GM21825 (cell line): ENCODE results near the gene CDKL4.
"Not testable (repeated sequence)": the region's sequence is repeated elsewhere in the genome, so short reads cannot be mapped to it uniquely, and the experiment has no call there.

Experiments used
- ATAC-seq: cut with Tn5 transposase; IDR thresholded peaks from one replicate; pipeline ENCODE4 v1.9.1; 2021; ENCODE audit warnings: mild to moderate bottlenecking, moderate library complexity; ENCODE audit not compliant: unreplicated experiment

The CDKL4 gene

DNA sequence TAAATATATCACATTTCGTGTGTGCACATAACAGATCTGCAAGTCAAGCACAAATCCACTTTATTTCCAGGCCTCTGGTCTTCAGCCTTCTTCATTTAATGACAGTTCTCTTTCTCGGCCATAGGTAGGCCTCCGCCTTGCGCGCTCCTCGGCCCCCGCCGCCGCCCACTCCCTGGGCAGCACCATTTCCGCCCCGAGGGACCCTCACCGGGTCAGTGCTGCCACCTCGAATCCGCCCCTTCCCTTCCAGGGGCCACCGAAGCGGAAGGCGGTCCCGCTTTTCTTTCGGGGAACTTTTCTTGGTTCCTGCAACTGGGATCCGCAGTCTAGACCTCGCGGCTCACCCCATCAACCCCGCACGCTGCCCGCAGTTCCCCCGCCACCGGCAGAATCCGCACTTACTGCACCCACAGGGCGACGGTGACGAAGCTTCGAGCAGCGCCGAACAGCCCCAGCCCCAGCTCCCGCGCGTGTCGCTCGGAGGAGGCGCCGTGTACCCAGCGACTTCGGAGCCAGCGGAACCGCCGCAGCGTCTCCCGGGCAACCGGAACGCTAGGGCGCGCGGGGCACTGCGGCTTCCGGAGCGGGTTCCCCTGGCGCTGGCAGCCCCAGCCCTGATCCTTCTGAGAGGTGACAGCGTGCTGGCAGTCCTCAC, at the start of gene CDKL4:
CDKL4 (minus strand) TSS at position 502 of the 655 bp plus-strand sequence.
- ATAC-seq = no peak

DNA sequence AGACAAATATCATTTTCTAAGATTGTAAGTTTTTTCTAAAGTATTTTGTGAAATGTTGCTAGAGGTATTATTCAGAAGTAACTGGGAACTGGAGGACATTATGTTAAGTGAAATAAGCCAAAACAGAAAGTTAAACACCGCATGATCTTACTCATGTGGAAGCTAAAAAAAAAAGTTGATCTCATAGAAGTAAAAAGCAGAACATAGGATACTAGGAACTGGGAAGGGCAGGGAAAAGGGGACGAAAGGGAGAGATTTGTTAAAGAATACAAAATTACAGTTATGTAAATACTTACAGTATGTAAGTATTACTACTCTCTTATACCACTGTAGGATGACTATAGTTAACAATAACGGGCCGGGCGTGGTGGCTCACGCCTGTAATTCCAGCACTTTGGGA, 46.7 kb upstream of the CDKL4 start:
- no peak for ATAC-seq

DNA sequence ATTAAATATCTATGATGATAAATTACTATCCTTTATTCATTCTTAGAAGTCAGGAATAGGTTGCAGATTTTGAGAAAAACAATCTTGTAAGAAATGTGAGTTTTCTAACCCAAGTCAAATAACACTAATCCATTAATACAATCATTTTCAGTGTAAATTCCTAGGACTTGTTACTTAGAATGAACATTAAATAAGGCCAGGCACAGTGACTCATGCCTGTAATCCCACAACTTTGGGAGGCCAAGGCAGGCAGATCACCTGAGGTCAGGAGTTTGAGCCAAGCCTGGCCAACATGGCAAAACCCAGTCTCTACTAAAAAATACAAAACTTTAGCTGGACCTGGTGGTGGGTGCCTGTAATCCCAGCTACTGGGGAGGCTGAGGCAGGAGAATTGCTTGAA, 45.8 kb upstream of the CDKL4 start:
- ATAC-seq = no peak

DNA sequence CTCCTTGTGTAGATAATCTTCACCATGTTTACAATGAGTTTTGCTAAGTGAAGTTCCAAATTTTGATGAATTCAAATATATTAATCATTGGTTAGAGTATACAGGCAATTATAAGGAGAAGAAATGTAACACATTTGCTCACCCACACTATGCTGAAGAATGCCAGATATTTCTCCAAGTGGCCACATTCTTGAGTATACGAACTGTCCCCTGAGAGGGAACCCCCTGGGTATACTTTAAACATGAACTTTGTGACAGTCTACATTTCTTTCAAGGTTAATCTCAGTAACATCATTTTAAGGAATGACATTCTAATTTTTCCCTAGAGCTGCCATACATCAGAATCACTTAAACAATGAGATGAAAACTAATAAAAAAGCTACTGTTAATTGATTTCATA, 39.8 kb upstream of the CDKL4 start:
- no peak for ATAC-seq

DNA sequence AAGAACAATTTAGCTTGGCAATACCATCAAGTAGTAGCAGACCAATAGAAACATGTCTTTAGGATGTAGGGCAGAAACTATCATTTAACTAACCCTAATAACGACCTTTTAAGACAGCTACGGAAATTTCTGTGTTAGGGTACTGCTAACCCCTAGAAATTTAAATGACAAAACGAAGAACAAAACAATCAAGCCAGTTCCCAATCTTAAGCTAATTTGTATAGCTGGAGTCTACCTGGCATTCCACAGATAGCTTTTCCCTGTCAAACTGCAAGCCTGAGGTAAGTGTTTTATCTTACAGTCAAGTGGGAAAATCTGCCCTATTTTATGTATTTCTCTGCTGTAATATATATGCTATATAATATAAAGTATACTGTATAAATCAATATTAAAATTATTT, 37.6 kb upstream of the CDKL4 start:
- no peak for ATAC-seq

DNA sequence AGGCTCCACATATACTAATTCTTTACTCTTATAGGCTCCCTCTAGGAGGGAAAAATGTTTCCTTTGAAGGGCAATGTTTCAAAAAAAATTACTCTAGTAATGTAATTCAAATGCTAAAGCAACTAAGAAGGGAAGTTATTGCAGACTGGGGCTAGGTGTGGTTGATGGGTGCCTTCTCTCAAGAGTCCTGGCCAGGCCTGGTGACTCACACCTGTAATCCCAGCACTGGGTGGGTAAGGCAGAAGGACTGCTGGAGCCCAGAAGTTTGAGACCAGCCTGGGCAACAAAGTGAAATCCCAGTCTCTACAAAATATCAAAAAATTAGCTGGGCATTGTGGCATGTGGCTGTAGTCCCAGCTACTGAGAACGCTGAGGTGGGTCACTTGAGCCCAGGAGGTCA, 31.2 kb upstream of the CDKL4 start:
- ATAC-seq = no peak

DNA sequence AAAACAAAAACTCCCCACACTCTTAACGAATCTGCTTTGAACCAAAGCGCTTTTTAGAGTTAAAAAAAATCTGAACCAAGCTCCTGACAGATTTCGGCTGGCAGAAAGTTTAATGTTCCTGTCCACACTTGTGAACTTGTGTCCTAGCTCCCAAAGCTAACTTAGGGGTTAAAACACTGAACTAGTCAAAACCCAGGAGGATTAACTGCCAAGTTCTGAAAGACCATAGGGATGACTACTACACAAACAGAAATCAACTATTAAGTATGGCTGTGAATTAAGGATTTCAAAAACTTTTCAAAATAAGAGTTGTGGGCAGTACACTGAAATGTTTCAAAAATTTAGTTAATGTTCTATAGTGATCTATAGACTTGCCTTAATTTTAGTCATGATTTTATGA, 26.2 kb upstream of the CDKL4 start:
- ATAC-seq = no peak

DNA sequence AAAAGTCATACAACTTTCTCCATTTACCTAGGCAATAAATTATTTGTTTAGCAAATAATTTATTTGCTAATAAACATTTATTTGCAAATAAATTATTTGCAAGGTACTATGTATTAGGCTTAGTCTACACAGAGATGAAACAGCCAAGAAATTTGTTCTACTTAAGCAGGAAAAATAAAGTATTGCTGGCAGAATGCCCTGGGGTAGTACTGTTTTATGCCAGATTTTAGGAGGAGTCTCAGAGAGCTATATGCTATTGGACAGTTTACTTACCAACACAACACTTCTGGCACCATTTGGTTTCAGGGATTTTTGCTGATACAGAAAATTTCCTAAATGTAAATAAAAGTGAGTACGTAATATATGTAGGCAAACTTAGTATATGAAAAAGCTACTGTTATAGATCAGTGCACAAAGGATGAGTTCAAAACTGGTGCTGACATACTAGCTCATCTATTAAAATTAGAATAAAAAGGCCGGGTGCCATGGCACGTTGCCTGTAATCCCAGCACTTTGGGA, 23.2 kb upstream of the CDKL4 start:
- no peak for ATAC-seq

DNA sequence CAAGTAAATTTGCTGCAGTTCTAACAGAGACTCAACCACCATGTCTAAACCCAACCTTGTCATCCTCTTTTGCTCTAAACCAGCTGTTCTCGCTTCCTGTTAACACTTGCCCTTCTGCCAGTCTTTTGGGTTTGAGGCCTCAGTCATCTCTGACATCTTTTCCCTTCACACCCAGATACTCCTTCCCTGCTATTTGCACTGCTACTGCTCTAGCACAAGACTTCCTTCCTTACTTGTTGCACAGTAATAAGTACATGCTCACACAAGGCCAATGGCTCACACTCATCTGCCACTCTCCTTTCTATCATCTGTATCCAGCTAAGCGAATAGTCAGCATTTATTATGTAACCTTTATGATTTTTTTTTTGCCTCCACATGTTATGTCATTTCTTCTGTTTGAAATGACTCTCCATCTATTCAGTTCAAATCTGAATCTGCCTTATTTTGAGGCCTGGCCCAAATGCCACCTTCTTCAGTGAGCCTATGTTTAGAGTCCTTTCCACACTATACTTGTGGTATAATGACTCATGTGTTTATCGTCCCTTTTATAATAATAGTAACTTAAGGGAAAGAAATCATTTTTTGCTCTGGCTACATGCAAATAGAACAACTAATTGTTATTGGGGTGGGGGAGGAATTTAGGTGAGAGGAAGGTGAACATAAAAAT, 22.5 kb upstream of the CDKL4 start:
- peak; percentile 76 for ATAC-seq

DNA sequence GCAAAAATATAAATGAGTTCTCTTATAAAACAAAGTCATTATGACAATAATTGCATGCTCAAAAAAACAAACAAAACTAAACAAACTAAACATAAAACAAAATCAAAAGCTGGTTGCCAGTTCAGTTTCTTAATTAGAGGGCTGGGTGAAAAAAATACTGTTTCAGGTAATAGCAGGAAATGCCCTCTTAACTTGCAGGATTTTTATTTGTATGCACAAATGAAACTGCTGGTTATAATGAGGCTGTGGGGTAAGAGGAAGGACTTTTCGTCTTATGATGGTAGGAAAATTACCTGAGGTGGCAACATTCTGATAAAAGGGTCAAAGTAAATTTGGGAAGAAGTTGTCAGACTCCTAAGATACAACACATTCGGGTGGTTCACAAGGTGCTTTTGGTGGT, 21.5 kb upstream of the CDKL4 start:
- ATAC-seq = no peak

DNA sequence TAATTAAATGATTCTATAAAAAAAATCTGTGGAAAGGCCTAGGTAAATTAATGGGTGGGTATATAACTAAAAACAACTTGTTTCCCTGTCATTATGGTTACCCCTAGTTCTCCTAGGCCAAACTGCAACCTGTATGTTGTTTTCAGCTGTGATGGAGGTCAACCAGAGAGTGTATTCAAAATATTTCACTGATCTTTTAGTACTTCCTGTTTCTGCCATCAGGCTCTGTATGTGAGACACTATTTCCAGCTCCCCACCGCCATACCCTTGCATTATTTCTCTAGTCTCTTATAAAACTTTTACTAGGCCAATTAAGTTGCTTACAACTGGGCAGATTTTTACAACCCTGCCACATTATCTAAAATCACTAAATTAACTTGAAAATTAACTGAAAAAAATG, 21.0 kb upstream of the CDKL4 start:
- peak; percentile 59 for ATAC-seq

DNA sequence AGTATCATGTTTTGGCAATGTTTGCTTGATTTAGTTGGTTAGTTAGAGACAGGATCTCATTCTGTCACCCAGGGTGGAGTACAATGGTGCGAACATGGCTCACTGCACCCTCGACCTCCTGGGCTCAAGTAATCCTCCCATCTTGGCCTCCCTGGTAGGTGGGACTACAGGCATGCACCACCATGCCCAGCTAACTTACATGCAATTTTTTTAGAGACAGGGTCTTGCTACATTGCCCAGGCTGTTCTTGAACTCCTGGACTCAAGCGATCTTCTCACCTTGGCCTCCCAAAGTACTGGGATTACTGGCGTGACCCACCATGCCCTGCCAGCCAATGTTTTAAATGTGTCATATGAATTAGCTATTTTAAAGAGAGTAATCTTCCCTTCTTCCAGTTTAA, 16.3 kb upstream of the CDKL4 start:
- ATAC-seq = no peak

DNA sequence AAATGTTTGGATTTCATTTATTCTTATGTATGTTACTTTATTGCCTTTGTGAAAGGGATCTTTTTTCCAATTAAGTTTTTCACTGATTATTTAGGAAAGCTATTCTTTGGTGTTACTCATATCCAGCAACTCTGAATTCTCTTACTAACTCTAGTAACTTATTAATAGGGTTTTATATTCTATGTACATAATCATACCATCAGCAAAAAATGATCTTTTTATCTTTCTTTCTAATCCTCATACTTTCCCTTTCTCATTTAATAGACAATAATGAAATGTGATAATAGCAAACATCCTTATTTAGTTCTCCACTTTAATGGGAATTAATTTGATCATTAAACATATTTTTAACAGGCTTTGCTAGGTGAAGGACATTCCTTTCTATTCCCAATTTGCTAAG, 12.3 kb upstream of the CDKL4 start:
- ATAC-seq = no peak

DNA sequence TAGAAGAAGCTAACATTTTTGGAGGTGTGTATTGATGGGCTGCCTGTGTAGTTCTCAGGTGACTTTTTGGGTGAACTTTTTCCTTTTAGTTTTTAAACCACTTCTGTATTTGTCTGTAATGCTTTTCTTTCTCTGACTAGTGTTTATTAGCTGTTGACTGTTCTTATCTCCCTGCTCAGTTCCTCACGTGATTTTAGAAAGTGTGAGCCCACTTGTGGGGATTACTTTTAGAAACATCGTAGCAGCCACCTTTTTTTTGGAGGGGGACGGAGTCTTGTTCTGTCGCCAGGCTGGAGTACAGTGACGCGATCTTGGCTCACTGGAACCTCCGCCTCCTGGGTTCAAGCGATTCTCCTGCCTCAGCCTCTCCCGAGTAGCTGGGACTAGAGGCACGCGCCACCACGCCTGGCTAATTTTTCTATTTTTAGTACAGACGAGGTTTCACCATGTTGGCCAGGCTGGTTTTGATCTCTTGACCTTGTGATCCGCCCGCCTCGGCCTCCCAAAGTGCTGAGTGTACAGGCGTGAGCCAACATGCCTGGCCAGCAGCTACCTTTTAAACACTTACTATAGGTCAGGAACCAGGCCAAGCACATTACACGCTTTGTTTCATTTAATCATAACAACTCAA, 9.2 kb upstream of the CDKL4 start:
- ATAC-seq = no peak

DNA sequence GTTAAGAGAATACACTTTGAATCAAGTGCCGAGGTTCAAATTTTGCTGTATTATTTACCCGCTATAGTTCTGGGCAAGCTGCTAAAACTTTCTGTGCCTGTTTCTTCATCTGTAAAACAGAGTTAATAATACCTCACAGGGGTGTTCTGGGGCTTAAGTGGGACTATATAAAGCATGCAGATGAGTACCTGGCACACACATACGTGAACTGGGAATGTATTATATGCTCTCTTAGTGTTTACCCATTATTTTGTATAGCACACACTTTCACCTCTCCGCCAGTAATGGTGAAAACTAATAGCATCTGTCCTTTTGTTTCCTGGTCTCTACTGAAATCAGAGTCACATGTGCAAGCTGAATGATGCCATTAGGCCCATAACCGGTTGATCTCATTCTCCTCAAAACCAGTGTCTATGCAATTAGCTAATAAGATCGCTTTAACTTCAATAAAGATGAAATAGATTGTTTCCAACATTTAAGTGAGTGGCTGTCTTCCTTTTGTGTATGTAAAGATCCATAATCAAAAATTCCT, 3.8 kb upstream of the CDKL4 start:
- no peak for ATAC-seq

DNA sequence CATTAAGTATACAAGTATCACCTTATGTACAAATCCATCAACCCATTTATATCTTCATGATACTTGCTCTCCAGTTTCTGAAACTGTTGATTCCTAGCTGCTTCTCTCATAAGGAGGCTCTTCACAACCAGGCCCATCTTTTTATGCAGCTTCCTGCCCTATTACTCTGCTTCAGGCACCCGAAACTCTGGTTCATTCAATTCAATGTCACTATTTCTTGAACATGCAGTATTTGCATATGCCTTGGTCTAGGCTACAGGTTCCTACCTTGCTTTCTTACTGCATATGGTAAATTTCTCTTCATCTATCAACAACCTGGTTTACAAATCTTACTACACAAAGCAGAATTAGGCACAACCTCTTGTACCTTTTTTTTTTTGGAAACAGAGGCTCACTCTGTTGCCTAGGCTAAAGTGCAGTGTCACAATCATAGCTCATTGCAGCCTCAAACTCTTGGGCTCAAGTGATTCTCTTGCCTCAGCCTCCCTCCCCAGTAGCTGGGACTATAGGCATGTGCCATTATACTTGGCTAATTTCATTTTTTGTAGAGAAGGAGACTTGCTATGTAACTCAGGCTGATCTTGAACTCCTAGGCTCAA, 2.7 kb upstream of the CDKL4 start:
- no peak for ATAC-seq

DNA sequence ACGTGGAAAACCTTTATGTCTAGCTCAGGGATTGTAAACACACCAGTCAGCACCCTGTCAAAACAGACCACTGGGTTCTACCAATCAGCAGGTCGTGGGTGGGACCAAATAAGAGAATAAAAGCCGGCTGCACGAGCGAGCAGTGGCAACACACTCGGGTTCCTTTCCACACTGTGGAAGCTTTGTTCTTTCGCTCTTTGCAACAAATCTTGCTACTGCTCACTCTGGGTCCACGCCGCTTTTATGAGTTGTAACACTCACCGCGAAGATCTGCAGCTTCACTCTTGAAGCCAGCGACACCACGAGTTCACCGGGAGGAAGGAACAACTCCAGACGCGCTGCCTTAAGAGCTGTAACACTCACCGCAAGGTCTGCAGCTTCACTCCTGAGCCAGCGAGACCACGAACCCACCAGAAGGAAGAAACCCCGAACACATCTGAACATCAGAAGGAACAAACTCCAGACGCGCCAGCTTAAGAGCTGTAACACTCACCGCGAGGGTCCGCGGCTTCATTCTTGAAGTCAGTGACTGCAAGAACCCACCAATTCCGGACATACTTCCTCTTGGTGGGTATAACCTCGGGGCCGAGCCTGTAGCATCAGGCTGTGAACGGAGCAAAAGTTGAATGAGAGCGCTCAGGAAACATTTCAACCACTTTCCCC, 1.3 kb upstream of the CDKL4 start:
- not testable (repeated sequence) for ATAC-seq

DNA sequence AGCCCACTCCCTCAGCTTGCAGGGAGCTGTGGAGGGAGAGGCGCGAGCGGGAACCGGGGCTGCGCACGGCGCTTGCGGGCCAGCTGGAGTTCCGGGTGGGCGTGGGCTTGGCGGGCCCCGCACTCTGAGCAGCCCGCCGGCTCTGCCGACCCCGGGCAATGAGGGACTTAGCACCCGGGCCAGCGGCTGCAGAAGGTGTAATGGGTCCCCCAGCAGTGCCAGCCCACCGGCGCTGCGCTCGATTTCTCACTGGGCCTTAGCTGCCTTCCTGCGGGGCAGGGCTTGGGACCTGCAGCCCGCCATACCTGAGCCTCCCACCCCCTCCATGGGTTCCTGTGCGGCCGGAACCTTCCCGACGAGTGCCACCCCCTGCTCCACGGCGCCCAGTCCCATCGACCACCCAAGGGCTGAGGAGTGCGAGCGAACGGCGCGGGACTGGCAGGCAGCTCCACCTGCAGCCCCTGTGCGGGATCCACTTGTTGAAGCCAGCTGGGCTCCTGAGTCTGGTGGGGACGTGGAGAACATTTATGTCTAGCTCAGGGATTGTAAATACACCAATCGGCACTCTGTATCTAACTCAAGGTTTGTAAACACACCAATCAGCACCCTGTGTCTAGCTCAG, 582 bp upstream of the CDKL4 start:
- ATAC-seq = not testable (repeated sequence)

DNA sequence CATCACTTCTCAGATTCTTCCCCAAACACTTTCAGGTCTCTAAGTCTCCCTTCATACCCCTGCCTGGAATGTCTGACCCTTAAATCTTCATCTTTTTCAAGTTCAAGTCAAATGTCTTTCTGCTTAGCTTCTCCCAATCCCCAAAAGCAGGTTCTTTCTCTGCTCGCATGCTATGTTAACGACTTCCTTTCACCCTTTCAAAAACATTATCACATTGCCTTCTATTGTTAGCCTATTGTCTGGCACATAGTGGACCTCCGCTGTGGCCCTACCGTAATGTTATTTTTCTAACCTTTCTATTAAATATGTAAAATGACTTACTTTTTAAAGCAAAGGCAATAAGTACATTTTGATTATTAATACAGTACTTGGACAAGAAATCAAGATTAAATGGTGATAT, 2.2 kb downstream of the CDKL4 start:
- ATAC-seq = no peak

DNA sequence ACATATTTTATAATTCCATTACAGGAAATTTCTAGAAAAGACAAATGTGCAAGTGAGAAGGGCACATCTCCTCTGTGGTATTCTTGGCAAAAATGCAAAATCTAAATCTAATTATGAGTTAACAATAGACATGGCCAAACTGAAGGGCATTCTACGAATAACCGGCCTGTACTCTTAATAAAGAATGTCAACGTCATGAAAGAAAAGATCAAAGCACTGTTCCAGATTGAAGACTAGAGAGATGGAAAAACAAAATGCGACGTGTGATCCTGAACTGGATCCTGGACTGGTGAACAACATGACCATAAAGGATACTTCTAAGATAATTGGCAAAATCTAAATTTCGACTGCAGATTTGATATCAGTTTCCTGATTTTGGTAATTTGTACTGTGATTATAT, 3.0 kb downstream of the CDKL4 start:
- ATAC-seq = no peak

DNA sequence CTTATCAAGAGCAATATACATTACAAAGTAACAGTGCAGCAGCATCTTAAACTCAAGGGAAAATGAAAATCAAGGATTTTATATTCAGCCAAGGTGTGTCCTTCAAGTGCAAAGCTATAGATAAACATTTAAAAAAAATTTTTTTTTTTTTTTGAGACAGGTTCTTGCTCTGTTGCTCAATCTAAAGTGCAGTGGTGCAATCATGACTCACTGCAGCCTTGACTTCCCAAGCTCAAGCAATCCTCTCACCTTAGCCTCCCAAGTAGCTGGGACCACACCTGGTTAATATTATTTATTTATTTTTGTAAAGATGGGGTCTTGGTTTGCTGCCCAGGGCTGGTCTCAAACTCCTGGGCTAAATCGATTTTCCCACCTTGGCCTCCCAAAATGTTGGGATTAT, 9.0 kb downstream of the CDKL4 start:
- ATAC-seq = no peak
